ENCODE results near the gene SLC9A8.

Gene SLC9A8

GRCh38 chr20:49878977-49879376, 66.3 kb downstream of the SLC9A8 start:
- Histone ChIP-seq H4K20me1 (ENCODE audit: insufficient read depth, low read length) (no peaks in the 10 kb centered on the region), H3K4me1 (ENCODE audit: insufficient read depth, low read length) (no peaks in the 10 kb centered on the region), H3K9me3 (ENCODE audit: insufficient read depth, low read length, severe bottlenecking) (no peaks in the 10 kb centered on the region), H3K79me2 (ENCODE audit: insufficient read depth, low read length) (no peaks in the 10 kb centered on the region), H3K36me3 (ENCODE audit: insufficient read depth, low read length) (peaks cover 49% of the 10 kb centered on the region), H3K27me3 (ENCODE audit: insufficient read depth, low read length, poor library complexity) (no peaks in the 10 kb centered on the region), H3K4me3 (ENCODE audit: low read depth in 1 of 2, low read length in 2 of 2) (no peak overlapping the region), H3K27ac (ENCODE audit: low read length) (no peak overlapping the region), H2AFZ (ENCODE audit: low read depth, low read length) (no peak overlapping the region), H3K9ac (ENCODE audit: low read depth, low read length) (no peak overlapping the region), H3K4me2 (ENCODE audit: insufficient read depth, low read length) (no peak overlapping the region)
- TF ChIP-seq CTCF (IDR thresholded peaks at IDR 0.05; ENCODE audit: borderline replicate concordance, extremely low read depth, low read length, poor library complexity, severe bottlenecking) (no peak), EZH2 (IDR thresholded peaks at IDR 0.05; ENCODE audit: borderline replicate concordance, low read depth, low read length, severe bottlenecking) (no peak)
- DNase-seq = no peak
- ATAC-seq (ENCODE audit: insufficient read depth, low read depth) = no peak

GRCh38 chr20:49880177-49880576, 67.5 kb downstream of the SLC9A8 start:
- Histone ChIP-seq H3K79me2 (ENCODE audit: insufficient read depth, low read length) (no peaks in the 10 kb centered on the region), H3K4me2 (ENCODE audit: insufficient read depth, low read length) (no peak overlapping the region), H4K20me1 (ENCODE audit: insufficient read depth, low read length) (no peaks in the 10 kb centered on the region), H3K27me3 (ENCODE audit: insufficient read depth, low read length, poor library complexity) (no peaks in the 10 kb centered on the region), H3K27ac (ENCODE audit: low read length) (no peak overlapping the region), H3K4me1 (ENCODE audit: insufficient read depth, low read length) (no peaks in the 10 kb centered on the region), H3K9ac (ENCODE audit: low read depth, low read length) (no peak overlapping the region), H2AFZ (ENCODE audit: low read depth, low read length) (no peak overlapping the region), H3K9me3 (ENCODE audit: insufficient read depth, low read length, severe bottlenecking) (no peaks in the 10 kb centered on the region), H3K4me3 (ENCODE audit: low read depth in 1 of 2, low read length in 2 of 2) (no peak overlapping the region), H3K36me3 (ENCODE audit: insufficient read depth, low read length) (peaks cover 53% of the 10 kb centered on the region)
- DNase-seq = no peak
- ATAC-seq (ENCODE audit: insufficient read depth, low read depth) = no peak
- no peak for TF ChIP-seq CTCF (IDR thresholded peaks at IDR 0.05; ENCODE audit: borderline replicate concordance, extremely low read depth, low read length, poor library complexity, severe bottlenecking)
- TF ChIP-seq EZH2 (IDR thresholded peaks at IDR 0.05; ENCODE audit: borderline replicate concordance, low read depth, low read length, severe bottlenecking) = no peak

GRCh38 chr20:49880724-49881445, 68.3 kb downstream of the SLC9A8 start:
- Histone ChIP-seq H3K4me1 (ENCODE audit: insufficient read depth, low read length) (no peaks in the 10 kb centered on the region), H3K27ac (ENCODE audit: low read length) (no peak overlapping the region), H3K79me2 (ENCODE audit: insufficient read depth, low read length) (no peaks in the 10 kb centered on the region), H3K9ac (ENCODE audit: low read depth, low read length) (no peak overlapping the region), H3K4me2 (ENCODE audit: insufficient read depth, low read length) (no peak overlapping the region), H3K36me3 (ENCODE audit: insufficient read depth, low read length) (peaks cover 54% of the 10 kb centered on the region), H2AFZ (ENCODE audit: low read depth, low read length) (no peak overlapping the region), H3K27me3 (ENCODE audit: insufficient read depth, low read length, poor library complexity) (no peaks in the 10 kb centered on the region), H3K9me3 (ENCODE audit: insufficient read depth, low read length, severe bottlenecking) (no peaks in the 10 kb centered on the region), H4K20me1 (ENCODE audit: insufficient read depth, low read length) (no peaks in the 10 kb centered on the region), H3K4me3 (ENCODE audit: low read depth in 1 of 2, low read length in 2 of 2) (no peak overlapping the region)
- ATAC-seq (ENCODE audit: insufficient read depth, low read depth) (no peak), DNase-seq (no peak)
- TF ChIP-seq EZH2 (IDR thresholded peaks at IDR 0.05; ENCODE audit: borderline replicate concordance, low read depth, low read length, severe bottlenecking) (no peak), CTCF (IDR thresholded peaks at IDR 0.05; ENCODE audit: borderline replicate concordance, extremely low read depth, low read length, poor library complexity, severe bottlenecking) (no peak)
